Stimulated activated CD4-positive, alpha-beta T cell treated with anti-CD3 and anti-CD28 coated beads, Interleukin-12 subunit alpha, Interleukin-12 subunit beta, amount 100 ng/mL, for 24 hours (primary cell): Measurements from ENCODE around the gene ORM2.

Source experiments
- DNase-seq, 2 experiments: peaks; one replicate each; pipeline ENCODE4 v3.0.0-alpha.2; 2020; ENCODE audit warnings: low read depth in 2 of 2

Gene ORM2

DNA sequence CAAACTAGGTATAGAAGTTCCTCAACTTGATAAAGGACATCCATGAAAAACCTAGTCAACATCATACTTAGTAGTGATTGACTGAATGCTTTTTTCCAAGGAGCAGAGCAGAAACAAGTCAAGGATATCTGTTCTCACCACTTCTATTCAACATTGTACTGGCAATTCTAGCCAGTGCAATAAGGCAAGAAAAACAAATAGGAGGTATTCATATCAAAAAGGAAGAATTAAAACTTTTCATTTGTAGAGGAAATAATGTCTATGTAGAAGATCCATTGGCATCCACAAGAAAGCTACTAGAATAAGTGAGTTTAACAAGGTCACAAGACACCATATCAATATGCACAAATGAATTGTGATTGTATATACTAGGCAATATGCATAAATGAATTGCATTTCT, 35.0 kb upstream of the ORM2 start:
- no peak for DNase-seq

DNA sequence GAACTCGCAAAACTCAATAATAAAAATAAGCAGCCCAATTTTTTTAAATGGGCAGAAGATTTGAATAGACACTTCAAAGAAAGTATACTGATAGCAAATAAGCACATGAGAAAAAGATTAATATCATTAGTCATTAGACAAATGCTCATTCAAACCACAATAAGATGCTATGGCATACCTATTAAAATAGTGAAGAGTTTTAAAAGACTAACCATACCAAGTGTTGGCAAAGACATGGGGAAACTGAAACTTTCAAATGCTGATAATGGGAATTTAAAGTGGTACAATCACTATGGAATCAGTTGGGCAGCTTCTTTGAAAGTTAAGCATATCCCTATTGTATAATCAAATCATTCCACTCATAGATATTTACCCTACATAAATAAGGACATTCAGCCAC, 33.3 kb upstream of the ORM2 start:
- DNase-seq, result no peak

DNA sequence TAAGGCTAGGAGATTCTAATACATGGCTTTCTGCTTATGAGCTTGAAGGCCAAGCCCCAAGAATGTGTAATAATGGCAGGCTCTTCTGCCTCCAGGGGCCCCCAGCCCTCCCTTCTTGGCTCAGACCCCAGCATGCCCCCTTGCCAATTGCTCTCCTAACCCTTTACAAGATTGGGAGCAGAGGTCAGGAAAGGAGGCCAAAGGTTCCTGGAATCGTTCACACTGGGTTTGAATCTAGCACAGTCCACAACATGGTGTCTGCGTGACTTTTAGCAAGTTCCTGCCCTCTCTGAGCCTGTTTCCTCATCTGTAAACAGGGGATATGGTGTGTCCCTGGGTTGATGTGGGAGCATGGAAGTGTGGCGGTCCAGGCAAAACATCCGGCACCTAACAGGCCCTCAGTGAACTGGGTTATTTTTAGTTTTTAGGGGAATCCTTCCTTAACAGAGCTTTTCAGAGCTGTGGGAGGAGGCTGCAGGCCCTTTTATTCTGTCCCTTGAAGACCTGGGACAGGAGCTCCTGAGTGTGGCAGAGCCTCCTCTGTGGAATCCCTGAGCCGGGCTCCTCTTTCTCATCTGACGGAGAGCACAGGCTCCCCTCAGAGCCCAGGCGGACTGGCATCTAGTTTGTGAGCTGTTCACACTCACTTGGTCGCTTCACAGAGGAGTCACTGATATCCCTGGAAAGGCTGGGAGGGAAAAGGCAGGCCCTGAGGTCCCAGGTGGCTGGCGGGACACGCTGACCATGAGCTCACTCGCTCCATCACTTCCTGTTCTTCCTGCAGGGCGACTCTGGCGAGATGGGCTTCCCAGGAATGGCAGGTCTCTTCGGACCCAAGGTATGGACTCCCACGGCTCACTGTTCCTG, 30.1 kb upstream of the ORM2 start:
- DNase-seq, result no peak

DNA sequence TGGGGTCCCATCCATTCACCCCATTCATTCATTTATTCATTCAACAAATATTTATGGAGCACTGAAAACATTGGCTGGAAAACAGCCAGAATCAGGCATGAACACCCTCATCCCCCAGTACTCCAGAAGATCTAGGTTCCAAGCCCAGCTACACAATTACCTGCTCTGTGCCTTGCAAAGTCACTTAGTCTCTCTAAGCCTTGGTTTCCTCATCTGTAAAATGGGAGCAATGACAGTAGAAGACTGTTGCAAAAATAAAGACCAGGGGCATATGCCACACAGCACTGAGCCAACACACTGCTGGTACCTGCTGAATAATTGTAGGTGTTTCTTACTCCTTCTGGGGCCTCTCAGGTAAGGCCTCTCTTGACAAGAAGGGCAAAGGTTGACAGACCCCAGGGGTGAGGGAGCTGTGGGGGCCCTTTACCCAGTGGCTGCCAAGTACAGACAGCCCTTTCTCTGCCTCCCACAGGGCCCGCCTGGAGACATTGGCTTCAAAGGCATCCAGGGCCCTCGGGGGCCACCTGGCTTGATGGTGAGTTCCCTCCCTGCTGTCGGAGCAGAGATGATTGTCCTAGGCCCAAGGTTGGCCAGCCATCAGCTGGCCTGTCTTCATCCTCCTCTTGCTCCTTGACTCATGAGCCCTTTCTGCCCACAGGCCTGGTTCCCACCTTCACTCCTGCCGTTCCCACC, 29.4 kb upstream of the ORM2 start:
- no peak for DNase-seq

DNA sequence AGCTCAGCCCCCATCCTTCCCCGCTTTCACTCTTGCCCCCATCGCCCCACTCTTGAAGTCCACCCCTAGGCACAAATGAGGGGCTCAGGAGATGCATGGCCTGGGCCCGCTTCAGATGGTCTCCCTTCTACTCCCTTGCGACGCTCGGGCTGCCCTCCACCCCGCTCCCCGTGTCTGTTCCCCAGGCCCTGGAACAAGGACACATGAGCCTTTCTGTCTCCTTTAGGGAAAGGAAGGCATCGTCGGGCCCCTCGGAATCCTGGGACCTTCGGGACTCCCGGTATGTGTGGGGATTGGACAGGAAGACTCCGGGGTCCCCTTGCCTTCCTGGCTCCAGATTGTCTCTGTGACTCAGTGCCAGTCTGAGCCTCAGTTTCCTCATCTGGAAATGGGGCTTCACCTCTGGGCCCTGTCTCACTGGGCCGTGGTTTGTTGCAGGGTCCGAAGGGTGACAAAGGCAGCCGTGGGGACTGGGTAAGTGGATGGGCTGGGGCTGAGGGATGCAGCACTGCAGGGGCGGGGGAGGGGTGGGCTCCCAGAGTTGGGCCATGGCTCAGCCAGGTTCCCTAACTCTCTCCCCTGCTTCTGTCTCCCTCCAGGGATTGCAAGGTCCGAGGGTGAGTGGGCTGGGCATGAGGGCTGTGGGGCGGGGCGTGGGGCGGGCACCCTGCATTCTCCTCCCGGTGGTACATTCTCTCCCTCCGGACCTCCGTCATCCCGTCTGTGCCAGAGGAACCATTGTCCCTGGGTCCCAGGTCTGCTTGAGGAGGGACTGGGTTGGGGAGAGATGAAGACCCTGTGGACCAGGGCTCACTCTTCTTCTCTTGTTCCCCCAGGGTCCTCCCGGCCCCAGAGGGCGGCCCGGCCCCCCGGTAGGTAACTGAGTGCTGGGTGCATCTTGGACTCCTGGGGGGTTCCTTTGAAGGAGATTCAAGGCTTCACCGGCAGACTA, 28.5 kb upstream of the ORM2 start:
- no peak for DNase-seq

DNA sequence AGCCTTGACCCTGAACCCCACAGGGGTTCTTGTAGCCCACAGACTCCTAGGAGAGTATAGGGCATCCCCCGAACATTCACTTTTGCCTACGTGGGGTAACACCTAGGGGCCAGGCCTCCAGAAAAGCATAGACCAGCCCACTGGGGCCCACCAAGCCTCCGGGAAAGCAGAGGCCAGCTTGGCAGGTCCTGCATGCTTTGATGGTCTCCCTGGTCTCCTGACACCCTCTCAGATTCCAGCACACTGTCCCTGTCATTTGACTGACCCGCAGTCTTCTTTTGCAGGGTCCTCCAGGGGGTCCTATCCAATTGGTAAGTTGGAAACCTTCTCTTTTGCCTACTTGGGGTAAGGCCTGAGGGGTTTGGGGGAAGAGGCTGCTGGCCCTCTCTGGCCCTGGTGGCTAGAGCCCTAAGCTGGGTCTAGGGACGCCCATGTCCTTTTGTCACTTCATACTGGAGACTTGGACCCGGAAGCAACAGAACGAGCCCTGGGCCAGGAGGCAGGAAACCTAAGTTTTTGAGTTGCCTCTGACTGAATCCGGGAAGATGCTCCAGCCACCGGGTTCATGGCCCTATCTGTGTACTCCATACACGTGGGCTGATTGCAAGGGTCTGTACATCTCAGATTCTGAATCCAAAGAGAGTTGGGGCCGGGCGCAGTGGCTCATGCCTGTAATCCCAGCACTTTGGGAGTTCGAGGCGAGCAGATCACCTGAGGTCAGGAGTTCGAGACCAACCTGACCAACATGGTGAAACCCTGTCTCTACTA, 27.7 kb upstream of the ORM2 start:
- DNase-seq, result no peak

DNA sequence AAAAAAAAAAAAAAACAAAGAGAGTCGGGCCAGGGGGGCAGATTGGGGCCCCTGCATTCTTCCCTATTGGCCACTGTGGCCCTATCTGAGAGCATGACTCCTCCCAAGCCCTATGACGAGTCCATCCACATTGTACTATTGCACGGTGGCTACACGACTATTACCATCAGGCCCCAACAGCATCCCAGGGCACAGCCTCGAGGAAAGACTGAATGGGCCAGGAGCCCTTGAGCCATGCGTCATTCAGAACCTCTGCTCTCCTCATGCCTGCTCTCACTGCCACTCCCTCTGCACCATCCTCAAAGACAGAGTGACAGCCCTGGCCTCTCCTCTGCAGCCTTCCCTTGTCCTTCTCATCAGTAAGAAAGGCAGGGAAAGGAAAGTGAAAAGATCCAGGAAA, 26.9 kb upstream of the ORM2 start:
- no peak for DNase-seq

DNA sequence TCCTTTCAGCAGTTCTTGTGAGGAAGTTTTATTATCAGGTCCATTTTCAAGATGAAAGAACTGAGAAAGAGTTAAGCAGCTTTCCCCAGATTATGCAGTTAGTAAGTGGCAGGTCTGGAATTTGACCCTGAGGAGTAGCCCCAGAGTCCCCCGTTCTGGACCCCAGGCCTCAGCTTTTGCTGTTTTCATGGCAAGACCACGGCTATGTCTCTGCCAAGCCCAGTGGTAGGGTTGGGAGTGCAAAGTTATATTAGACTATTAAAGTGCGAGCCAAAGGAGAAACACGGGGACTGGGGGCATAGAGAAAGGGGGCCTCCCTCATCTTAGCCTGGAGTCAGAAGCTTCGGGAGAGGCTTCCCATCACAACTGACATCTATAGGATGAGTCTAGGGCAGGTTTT, 26.1 kb upstream of the ORM2 start:
- no peak for DNase-seq

DNA sequence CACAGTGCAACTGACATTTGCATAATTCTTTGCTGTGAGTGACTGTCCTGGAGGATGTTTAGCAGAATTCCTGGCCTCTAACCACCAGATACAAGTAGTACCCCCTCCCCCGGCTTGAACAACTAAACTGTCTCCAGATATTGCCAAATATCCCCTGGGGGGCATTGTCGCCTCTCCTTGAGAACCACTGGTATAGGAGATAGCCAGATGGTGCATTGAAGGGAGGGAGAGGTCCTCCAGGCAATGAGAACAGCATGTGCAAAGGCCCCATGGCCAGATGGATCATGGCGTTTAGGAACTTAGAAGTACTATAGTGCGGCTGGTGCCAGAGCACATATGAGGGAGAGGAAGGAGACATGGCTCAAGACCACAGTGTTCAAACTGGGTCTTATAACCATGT, 25.7 kb upstream of the ORM2 start:
- DNase-seq, result no peak

DNA sequence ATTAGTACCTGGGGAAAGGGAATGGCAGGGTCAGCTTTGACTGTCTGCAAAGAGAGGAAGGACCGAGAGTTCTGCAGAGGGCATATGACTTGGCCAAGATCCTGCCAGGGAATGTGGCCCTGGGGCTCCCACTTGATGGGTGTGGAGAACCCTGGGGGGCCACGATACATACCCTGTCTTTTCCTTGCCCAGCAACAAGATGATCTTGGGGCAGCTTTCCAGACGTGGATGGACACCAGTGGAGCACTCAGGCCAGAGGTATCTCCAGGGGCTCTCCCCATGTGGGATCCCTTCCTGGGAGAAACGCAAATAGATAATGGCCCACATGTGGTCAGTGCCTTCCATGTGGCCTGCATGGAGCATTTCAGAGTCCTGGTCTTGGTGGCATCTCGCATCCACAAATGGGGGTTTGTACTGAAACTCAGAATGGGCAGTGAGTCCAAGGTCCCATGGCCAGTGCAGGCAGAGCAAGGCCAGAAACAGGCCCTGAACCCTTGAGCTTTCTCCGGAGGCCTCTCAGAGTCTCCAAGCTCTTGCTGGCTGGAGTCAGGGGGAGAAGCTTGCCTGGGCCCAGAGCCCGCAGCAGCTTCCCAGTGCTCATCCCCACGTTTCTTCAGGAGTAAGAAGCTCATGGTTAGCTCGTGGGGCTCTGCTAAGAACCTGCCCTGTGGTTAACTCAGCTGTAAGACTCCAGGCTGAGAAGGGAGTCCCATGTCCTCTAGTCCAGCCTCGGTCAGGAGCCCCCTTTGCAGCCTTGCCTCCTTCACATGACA, 25.1 kb upstream of the ORM2 start:
- no peak for DNase-seq

DNA sequence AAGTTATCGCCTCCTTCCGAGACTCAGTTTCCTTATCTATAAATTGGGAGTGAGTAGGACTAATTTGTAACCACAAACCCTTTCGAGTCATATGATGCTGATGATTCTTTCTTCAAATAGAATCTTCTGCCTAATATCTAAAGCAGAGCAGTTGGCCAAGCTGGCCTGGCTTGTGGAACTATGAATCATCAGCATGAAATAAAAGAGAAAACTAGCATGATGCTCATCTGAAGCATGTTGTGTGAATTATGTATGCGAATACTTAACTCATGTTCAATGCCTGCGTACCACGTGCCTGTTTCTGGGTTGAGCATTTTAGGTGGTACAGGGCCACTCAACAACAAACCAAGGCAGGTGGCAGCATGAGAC, 21.8 kb upstream of the ORM2 start:
- no peak for DNase-seq

DNA sequence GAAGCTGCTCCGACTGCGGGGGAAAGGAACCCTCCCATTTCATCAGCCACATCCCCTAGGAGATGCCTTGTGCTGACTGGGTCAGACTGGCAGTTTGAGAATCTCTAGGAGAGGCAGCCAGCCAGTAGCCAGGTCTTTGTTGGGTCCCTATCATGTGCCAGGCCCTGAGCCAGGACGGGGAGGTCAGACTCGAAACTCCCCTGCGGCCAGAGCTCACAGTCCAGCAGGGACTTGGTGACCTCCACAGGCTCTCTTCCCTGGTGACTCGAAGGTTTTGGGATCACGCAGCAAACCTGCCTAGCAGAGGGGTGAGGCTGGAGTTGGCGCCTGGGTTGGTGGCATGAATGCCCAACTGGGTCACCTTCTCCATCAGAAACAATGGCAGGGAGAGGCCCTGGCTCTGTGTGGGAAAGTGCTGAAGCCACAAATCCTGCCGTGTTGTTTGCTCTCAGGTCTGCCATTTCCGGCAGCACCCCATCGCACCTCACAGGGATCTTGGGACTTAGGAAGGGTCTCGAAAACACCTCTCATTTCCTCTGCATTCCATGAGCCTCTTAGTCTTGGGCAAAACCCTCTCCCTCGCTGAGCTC, 21.2 kb upstream of the ORM2 start:
- DNase-seq, result no peak

DNA sequence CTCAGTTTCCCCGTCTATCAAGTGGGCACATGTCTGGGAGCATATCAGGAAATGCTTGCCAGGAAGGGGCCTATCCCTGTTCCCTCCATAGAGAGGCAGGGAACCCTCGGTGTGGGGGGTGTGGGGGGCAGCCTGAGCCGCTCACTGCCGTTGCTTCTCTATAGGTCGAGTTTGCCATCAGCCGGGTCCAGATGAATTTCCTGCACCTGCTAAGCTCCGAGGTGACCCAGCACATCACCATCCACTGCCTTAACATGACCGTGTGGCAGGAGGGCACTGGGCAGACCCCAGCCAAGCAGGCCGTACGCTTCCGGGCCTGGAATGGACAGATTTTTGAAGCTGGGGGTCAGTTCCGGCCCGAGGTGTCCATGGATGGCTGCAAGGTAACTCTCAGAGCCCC, 20.6 kb upstream of the ORM2 start:
- DNase-seq, result no peak

DNA sequence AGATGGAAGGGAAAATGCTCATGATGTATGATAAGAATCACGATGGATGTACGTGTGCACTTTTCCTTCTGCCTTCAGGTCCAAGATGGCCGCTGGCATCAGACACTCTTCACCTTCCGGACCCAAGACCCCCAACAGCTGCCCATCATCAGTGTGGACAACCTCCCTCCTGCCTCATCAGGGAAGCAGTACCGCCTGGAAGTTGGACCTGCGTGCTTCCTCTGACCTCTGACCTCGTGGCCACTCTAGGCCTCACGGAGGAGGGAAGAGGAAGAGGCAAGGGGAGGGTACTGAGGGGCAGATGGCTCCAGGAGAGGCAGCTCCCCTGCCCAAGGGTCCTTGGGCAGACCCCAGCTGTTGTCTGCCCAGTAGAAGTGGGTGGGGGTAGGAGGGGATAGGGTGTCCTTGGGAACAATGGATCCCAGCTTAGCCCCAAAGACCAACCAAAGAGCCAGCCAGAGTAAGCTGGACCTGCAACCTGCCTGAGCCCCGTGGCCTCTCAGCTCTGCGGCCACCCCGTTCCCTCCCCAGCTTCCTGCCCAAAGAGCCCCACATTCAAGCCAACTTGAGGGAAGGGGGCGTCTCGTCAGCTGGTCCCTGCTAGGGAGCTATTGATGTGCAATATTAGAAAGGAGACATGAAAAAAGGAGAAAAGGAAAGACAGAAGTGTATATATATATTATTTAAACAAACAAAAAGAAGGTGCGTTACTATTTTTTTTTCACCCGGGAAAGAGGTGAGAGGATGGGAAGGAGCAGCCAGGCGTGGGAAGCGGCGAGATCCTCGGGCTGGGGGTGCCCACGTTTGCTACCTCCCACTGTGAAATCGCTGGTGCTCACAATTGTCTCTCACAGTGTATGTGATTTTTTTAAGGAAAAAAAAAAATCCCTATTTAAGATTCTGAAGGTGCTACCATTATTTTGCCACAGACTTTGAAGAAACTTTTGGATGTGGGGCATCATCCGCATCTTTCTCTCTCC, 18.9 kb upstream of the ORM2 start:
- no peak for DNase-seq

DNA sequence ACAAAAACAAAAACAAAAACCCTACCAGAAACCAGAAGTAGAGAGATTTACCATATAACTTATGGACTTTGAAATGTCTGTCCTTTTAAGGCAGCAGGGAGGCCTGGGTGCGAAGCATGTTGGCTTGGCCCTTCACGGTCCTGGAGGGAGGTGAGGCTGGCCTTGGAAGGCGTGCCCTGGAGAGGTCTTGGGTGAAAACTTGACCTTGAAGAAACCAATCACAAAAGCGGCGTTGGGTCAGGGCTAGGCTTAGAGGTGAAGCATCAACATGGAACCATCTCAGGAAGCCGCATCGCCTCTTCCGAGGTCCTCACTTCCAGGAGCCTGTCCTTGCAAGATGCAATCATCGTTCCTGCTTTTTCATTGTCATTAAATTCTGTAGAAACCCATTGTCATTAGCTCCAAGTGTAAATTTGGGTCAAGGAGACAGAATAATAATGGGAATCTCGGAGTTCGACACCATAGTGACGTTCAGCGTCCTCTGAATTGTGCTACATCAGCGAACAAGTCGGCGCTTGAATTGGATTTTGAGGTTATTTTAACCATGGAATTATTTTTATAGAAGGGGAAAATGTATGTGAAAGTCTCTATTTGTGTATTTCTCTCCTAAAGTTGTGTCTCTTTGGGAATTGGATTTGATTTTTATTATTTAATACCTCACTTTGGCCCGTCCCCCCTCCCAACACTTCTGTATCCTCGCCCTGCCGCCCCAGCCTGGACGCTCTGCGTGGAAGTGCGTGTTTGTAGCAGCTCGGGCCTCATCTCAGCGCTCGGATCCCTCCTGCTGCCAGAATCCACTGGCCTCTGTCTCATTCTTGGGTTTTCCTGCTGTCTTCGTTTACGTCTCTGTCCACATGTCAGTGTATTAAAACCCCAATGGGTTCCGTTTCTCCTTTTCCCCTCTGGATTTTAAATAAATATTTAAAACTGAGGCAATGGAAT, 17.8 kb upstream of the ORM2 start:
- no peak for DNase-seq

DNA sequence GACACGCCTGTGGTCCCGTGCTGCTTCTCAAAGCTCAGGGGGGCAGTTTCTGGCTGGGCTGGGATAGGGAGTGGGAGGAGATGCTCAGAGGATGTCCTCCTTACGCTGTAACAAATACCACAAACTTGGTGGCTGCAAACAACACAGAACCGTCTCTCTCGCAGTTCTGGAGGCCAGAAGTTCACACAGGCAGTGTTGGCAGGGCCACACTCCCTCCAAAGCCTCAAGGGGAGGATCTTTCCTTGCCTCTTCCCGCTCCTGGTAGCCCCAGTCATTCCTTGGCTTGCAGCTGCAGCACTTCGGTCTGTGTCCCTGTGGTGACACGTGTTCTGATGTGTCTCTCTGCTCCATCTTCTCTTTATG, 17.2 kb upstream of the ORM2 start:
- no peak for DNase-seq

DNA sequence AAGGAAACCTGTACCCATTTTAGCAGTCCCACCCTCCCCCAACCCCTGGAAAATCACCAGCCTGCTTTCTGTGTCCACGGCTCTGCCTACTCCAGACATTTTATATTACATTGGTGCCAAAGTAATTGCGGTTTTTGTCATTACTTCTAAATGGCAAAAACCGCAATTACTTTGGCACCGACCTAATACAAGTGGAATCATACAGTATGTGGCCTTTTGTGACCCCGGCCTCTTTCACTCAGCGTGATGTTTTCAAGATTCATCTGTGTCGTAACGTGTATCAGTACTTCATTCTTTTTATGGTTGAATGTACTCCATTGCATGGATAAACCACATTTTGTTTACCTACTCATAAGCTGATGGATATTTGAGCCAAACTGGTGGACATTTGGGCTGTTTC, 16.5 kb upstream of the ORM2 start:
- no peak for DNase-seq

DNA sequence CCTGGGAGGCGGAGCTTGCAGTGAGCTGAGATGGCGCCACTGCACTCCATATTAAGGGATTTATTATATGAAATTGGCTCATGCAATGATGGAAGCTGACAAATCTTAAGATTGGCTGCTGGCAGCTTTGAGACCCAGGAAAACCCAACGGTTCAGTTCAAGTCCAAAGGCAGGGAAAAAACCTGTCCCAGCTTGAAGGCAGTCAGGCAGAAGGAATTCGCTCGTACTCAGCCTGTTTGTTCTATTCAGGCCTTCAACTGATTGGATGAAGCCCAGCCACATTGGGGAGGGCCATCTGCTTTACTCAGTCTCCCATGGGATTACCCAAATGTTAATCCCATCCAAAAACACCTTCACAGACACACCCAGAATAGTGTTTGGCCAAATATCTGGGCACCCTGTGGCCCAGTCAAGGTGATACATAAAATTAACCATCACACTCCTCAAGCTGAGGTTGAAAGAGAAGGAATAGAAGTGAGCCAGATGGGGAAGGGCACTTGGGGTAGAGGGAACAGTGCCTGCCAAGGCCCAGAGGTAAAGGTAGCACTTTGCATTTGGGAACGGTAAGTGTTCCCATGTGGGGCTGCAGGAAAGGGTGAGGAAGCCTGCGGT, 15.3 kb upstream of the ORM2 start:
- DNase-seq, result no peak
